Bronchial epithelial cell (primary cell): ENCODE results near the gene CCDC152. TPM values are rescaled to one million over a fixed set of nuclear protein-coding genes. Genes with fewer than 3 reads are reported as not detected.
A peak's percentile ranks its signal among the peaks of the same experiment; 100 is the strongest.

Experiments used
- DNase-seq: peaks from one replicate; pipeline ENCODE4 v3.0.0-alpha.2; 2010; ENCODE audit warnings: low read depth
- FAIRE-seq: peaks from 2 replicates; lab custom pipeline; 2011; peaks lifted over from hg19 to GRCh38; lab: Jason Lieb, UNC
- H3K27me3 ChIP-seq: 2 replicates; pipeline ENCODE4 v1.5.1; 2011; ENCODE audit warnings: low read length; ENCODE audit not compliant: control insufficient read depth, insufficient read depth
- H3K36me3 ChIP-seq: 2 replicates; pipeline ENCODE4 v1.5.1; 2011; ENCODE audit warnings: low read length; ENCODE audit not compliant: control insufficient read depth, insufficient read depth
- H3K4me3 ChIP-seq: 2 replicates; pipeline ENCODE4 v1.5.1; 2011; ENCODE audit warnings: mild to moderate bottlenecking, low read depth, low read length, control low read depth
- total RNA-seq: library from RNA; depleted of rRNA; stranded (reverse); fragments of >200 nt; gene quantifications from 2 replicates; pipeline ENCODE4 v1.2.1, GENCODE V29; 2014
- TF ChIP-seq, protein P1 (sequence below): IDR thresholded peaks from 2 replicates; pipeline ENCODE4 v1.5.1; 2011; ENCODE audit warnings: mild to moderate bottlenecking, moderate library complexity, low read length, control low read depth, inconsistent platforms; ENCODE audit not compliant: insufficient read depth, severe bottlenecking

The CCDC152 gene
- total RNA-seq, 1 donor from 2014 or later, result under 0.01 TPM

GRCh38 chr5:42830924-42831323 lies 74.3 kb downstream of the CCDC152 start:
- Histone ChIP-seq H3K4me3 (no peak overlapping the region), H3K36me3 (no peaks in the 10 kb centered on the region), H3K27me3 (no peaks in the 10 kb centered on the region)
- DNase-seq (no peak), FAIRE-seq (no peak)
- TF ChIP-seq, protein P1, sequence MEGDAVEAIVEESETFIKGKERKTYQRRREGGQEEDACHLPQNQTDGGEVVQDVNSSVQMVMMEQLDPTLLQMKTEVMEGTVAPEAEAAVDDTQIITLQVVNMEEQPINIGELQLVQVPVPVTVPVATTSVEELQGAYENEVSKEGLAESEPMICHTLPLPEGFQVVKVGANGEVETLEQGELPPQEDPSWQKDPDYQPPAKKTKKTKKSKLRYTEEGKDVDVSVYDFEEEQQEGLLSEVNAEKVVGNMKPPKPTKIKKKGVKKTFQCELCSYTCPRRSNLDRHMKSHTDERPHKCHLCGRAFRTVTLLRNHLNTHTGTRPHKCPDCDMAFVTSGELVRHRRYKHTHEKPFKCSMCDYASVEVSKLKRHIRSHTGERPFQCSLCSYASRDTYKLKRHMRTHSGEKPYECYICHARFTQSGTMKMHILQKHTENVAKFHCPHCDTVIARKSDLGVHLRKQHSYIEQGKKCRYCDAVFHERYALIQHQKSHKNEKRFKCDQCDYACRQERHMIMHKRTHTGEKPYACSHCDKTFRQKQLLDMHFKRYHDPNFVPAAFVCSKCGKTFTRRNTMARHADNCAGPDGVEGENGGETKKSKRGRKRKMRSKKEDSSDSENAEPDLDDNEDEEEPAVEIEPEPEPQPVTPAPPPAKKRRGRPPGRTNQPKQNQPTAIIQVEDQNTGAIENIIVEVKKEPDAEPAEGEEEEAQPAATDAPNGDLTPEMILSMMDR, result no peak

GRCh38 chr5:42832060-42832459 lies 75.4 kb downstream of the CCDC152 start:
- DNase-seq (peak; percentile 47), FAIRE-seq (no peak)
- Histone ChIP-seq H3K4me3 (no peak overlapping the region), H3K36me3 (no peaks in the 10 kb centered on the region), H3K27me3 (no peaks in the 10 kb centered on the region)
- TF ChIP-seq, protein P1, result no peak

DNA sequence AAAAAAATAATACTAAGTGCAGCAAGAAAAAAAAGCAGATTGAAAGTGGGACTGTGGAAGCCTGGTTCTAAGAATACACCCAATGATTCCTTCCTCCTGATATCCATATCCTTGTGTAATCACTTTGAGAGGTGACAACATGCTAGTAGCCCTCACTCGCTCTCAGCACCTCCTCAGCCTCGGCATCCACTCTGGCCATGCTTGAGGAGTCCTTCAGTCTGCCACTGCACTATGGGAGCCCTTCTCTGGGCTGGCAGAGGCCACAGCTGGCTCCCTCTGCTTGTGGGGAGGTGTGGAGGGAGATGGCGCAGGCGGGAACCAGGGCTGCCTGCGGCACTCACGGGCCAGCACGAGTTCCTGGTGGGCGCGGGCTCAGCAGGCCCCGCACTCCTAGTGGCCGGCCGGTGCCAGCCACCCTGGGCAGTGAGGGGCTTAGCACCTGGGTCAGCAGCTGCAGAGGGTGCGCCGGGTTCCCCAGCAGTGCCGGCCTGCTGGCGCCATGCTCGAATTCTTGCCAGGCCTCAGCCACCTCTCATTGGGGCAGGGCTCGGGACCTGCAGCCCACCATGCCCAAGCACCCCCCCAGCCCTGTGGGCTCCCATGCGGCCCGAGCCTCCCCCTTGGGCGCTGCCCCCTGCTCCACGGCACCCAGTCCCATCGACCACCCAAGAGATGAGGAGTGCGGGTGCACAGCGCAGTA lies 79.6 kb downstream of the CCDC152 start:
- no peaks in the 10 kb centered on the region for H3K36me3 ChIP-seq
- DNase-seq, result no peak
- H3K4me3 ChIP-seq, result no peak overlapping the region
- no peaks in the 10 kb centered on the region for H3K27me3 ChIP-seq
- FAIRE-seq, result peak; percentile 40
- TF ChIP-seq, protein P1, result no peak

- Histone ChIP-seq H3K27me3 (no peaks in the 10 kb centered on the region), H3K36me3 (no peaks in the 10 kb centered on the region), H3K4me3 (no peak overlapping the region)
- FAIRE-seq (no peak), DNase-seq (no peak)
- TF ChIP-seq, protein P1, result no peak
Measured at GRCh38 chr5:42837601-42838000, 81.0 kb downstream of the CCDC152 start.

DNA sequence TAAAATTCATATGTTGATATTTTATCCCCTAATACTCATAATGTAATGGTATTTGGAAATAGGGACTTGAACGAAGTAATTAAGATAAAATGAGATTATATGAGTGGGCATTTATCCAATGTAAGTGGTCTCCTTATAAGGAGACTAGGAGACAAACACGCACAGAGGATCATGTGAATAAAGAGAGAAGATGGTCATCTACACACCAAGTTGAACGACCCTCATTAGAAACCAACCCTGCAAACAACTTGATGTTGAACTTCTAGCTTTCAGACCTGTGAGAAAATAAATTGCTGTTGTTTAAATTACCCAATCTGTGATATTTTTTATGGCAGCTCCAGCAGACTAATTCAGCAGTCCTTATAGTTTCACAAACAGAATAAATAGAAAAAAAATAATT lies 82.6 kb downstream of the CCDC152 start:
- no peaks in the 10 kb centered on the region for H3K27me3 ChIP-seq
- TF ChIP-seq, protein P1, result no peak
- DNase-seq, result no peak
- FAIRE-seq, result no peak
- no peak overlapping the region for H3K4me3 ChIP-seq
- no peaks in the 10 kb centered on the region for H3K36me3 ChIP-seq

DNA sequence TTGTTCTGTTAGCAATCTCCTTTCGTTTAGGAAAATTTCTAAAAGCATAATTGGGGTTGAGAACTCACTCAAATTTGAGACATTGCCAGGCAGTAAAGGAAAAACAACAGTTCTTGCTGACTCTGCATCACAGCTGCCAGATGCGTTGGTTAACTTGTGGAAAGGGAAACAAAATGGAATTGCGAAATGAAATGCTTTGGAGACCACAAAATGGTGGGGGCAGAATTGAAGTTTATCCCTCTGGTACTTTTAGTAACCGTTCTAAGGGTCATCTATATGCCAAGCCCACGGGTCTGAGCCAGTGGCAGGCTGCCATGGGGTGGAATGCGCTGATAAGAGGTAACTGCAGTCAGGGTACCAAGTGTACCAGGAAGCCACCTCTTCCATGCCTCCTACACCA lies 83.7 kb downstream of the CCDC152 start:
- FAIRE-seq (no peak), DNase-seq (peak; percentile 44)
- Histone ChIP-seq H3K27me3 (no peaks in the 10 kb centered on the region), H3K36me3 (no peaks in the 10 kb centered on the region), H3K4me3 (no peak overlapping the region)
- TF ChIP-seq, protein P1, result no peak
